ENCODE results near the gene ZFP64.
"Not testable (repeated sequence)": the region's sequence is repeated elsewhere in the genome, so short reads cannot be mapped to it uniquely, and the experiment has no call there.

ZFP64 gene

DNA sequence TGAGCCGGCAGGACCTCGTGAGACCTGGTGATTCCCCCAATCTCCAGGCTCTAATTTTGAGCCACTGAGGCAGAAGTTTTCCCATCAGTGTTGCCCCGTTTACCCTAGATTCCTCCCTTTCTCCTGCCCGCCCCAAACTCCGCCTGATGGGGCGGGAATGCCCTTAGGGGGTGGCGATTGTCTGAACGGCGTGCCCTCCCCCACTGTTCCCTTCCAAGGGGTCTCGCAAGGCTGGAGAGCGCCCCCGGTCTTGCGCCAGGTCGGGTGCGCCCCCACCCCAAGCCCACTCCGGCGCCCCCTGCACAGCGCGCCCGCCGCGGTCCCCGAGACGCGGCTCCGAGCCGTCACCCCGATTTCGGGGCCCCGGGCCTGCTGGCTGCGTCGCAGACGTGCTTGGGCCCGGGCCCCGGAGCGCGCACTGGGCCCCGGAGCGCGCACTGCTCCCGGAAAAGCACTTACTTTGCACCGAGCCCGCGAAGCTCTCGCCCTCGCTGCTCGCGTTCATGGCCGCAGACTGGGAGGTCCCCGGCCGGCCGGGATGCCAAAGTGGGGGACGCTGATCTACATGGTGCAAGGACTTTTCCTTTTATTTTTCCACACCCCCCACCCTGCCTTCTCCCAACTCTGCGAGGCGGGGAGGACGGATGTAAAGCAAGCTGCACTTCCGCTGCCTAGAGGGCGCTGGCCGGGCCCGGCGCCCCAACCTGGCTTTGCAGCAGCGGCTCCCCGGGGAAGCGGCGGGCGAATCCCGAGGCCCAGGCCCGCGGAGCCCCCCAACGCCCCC is at the start of gene ZFP64:
ZFP64 (minus strand) TSS at position 648 of the 784 bp plus-strand sequence; CDS start at position 505, 143 bp downstream.
- DNase-seq, result peak; percentile 54

- DNase-seq, result no peak
Measured at GRCh38 chr20:52240802-52241201, 49.2 kb upstream of the ZFP64 start.

GRCh38 chr20:52239102-52239501 is 47.5 kb upstream of the ZFP64 start:
- DNase-seq, result no peak

DNA sequence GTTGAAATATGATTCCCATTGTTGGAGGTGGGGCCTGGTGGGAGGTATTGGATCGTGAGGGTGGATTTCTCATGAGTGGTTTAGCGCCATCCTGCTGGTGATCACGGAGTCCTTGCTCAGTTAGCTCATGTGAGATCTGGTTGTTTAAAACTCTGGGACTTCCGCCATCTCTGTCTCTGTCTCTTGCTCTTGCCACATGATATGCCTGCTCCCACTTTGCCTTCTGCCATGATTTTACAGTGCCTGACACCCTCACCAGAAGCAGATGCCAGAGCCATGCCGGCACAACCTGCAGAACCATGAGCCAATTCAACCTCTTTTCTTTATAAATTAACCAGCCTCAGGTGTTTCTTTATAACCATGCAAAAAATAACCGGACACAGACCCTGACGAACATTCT is 44.7 kb upstream of the ZFP64 start:
- DNase-seq, result no peak

- no peak for DNase-seq
Measured at GRCh38 chr20:52235129-52235528, 43.5 kb upstream of the ZFP64 start.

GRCh38 chr20:52234302-52235045 is 42.9 kb upstream of the ZFP64 start:
- no peak for DNase-seq

- DNase-seq, result no peak
Measured at GRCh38 chr20:52231230-52231746, 39.7 kb upstream of the ZFP64 start.

DNA sequence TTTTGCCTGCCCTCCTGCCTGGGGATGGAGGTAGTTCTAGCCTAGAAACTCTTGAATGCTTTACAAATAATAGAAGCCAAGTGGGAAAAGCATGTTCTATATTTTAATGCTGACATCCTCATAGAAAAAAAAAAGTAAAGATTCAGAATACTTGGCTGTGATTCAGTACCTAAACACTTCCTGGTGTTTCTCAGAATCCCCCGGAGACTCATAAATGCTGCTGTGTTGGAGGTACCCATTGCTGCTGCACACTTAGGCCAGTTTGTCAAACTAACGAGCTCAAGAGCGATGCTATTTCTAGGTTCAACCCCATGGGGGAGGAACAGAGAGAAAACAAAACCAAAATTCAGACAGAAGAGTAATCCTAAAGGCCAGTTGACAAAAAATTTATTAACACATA is 38.8 kb upstream of the ZFP64 start:
- DNase-seq, result no peak

DNA sequence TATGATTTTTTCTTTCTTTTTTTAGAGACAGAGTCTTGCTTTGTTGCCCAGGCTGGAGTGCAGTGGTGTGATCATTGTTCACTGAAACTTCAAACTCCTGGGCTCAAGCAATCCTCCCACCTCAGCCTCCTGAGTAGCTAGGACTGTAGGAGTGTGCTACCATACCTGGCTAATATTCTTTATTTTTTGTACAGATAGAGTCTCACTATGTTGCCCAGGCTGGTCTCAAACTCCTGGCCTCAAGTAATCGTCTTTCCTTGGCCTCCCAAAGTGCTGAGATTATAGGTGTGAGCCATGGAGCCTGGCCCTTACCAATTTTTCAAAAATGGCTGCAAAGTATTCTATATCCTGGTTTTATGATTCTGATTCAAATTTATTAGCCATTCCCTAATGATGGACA is 37.8 kb upstream of the ZFP64 start:
- not testable (repeated sequence) for DNase-seq

- no peak for DNase-seq
Measured at GRCh38 chr20:52226370-52226769, 34.8 kb upstream of the ZFP64 start.

- DNase-seq, result no peak
Measured at GRCh38 chr20:52224920-52225319, 33.3 kb upstream of the ZFP64 start.

DNA sequence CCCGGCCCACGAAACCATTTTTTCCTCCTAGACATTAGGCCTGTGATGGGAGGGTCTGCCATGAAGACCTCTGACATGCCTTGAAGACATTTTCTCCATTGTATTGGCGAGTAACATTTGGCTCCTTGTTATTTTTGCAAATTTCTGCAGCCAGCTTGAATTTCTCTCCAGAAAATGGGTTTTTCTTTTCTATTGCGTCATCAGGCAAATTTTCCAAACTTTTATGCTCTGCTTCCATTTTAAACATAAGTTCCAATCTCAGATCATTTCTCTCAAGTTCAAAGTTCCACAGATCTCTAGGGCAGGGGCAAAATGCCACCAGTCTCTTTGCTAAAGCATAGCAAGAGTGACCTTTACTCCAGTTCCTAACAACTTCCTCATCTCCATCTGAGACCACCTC is 29.8 kb upstream of the ZFP64 start:
- DNase-seq, result not testable (repeated sequence)

- DNase-seq, result not testable (repeated sequence)
Measured at GRCh38 chr20:52220891-52221290, 29.3 kb upstream of the ZFP64 start.

DNA sequence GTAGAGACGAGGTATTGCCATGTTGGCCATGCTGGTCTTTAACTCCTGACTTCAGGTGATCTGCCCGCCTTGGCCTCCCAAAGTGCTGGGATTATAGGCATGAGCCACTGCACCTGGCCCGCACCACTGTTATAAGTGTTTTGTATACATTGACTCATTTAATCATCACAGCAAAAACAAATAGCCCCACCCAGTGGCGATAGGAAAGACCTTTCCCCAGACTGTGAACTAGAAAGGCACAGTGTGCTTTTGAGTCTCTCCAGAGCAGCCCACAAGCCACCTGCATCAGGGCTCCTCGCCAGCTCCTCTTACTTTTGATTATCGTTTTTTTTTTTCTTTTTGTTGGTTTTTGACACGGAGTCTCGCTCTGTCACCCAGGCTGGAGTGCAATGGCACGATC is 27.9 kb upstream of the ZFP64 start:
- no peak for DNase-seq

DNA sequence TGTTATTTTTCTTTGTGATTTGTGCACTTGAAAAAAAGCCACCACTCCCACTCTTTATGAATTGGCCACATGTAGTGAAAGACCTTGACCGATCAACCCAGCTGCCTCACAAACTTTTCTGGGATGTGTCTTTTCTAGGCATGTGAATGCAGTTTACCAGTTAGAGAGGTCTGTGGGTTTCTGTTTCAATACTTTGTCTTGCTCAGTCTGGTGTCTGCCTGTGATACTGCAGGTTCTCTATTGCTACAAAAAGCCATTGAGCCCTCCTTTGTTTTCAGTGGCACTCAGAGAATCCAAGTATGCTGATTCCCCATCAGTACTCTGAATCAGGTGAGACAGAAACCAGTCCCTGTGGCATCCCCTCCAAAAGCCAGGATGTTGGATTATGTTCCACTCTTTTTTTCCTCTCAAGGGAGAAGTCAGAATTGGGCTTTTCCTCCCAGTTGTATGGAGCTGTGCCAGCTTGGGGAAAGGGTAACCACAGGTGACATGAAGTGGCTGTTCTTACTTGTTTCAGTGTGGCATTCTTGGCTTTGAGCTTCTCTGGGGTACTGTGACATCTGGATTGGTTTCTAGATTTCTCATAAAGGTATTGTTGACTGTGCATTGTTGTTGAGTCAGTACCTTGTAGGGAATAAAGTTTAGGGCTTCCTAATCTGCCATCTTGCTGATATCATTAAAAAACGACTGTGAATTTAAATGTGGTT is 26.3 kb upstream of the ZFP64 start:
- DNase-seq, result no peak

DNA sequence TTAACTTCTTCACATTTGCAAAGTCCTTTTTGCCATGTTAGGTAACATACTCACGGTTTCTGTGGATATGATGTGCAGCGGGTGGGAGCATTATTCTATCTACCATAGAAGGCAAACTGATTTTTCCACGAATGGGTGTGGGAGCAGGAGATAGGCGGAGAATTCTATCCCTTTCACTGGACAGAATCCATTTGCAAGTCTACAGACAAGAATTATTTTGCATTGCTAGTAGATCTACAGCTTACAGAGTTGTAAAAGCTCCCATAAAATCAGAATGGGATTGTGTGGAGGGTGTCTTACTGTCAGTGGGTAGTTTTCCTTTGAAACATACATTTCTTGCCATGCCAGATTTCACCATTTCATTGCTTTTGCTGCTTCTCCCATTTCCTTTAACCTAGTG is 22.4 kb upstream of the ZFP64 start:
- no peak for DNase-seq

DNA sequence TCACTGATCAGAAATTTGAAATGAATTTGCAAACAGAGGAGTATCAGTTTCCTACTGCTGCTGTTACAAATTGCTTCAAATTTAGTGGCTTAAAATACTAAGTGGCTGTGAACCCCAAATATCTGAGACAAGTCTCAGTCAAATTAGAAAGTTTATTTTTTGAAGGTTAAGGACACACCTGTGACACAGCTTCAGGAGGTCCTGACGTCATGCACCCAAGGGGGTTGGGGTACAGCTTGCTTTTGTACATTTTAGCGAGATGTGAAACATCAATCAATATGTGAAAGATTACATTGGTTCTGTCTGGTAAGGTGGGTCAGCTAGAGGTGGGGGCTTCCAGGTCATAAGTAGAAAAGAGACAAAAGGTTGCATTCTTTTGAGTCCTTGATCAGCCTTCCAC is 21.4 kb upstream of the ZFP64 start:
- DNase-seq, result no peak

DNA sequence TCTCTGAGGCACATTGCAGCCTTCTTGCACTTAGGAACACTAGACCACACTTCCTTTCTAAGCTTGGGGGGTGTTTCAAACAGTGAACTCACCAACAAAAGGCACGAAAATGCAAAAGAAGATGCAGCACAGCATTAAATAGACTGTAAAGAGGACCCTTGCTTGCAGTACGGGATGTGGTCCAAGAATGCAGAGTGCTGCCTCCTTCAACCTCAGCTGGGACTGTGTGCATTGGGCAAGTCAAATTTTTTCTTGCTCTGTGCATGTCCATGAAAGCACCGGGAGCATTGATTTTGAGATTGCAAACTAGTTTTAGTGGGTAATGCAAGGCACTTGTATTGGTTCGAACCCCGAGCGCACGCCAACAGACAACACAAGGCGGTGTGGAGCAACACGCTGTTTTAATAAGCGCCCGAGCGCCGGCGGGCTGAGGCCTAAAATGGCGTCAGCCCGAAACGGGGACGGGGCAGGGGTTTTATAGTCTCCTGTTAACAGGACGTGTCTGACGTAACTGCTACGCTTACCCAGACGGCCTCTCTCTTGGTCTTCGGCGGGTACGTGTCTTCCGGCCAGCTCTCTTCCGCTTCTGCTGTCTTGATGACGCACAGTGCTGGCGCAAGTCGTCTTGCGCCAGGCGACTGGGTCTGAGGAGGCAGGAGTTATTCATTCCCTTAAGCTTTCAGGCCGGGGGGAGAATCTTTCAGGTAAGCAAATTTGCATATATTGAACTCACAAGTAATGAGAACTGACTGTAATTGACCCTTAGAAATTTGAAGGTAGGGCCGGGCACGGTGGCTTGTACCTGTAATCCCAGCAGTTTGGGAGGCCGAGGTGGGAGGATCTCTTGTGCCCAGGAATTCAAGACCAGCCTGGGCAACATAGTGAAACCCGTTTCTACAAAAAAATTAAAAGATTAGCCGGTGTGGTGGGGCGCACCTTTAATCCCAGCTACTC is 18.7 kb upstream of the ZFP64 start:
- DNase-seq, result no peak

GRCh38 chr20:52209154-52209571 is 17.6 kb upstream of the ZFP64 start:
- no peak for DNase-seq

DNA sequence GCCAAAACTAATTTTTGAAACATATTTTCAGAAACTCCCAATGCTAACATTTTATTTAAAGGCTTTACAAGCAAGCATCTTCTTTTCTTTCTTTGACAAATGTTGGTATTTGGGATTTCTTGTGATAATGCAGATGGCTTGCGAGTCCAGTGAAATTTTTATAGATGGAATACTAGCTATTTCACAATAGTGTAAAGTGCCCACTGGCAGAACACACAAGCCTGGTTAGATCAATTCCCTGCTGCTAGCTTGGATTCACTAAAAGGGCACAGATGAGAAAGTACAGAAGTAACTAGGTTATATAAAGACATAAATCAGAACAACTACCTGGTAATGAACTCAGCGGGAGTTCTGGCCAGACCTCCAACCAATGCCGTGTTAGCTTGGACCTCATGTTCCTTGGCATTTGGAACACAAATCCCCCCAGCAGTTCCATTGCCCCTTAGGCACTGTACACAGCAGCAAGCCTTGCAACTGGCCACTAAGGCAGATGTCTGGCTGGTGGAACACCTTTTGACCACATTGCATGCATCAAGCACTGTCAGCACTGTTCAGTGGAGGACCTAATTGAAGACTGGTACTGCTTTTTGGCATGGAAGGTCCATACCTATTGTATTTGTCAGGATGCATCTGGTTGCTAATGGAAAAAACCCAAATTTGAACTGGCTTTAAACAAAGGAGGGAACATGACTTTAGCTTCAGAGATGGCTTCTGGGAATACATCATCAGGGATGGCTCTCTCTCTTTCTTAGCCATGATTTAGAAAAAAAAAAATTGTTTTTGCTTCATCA is 15.6 kb upstream of the ZFP64 start:
- DNase-seq, result no peak

DNA sequence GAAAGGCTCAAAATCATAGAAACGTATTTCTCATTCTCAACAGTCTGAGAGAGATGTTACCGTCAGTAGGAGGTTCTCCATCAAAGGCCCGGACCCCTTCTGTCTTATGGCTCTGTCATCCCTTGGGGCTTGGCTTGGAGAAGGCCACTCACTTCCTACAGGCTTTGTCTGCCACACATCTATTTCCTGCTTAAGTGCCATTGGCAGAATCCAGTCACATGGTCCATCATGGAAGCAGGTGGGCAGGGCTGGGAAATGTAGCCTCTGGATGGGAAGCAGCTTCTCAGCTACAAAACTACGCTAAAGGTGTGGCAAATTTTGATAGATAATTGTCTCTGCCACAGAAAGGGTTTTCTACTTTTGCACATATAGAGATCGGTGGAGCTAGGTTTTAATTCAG is 12.6 kb upstream of the ZFP64 start:
- DNase-seq, result no peak

Measured in GOT3 (cell line).